HuH-7 (cell line): Measurements from ENCODE around the gene COMMD4.
"Not testable (repeated sequence)": the region's sequence is repeated elsewhere in the genome, so short reads cannot be mapped to it uniquely, and the experiment has no call there.

ENCODE experiments used
- DNase-seq: peaks from one replicate; pipeline ENCODE4 v3.0.0; 2011; ENCODE audit warnings: low spot score

COMMD4 gene

GRCh38 chr15:75380773-75381172, 44.9 kb downstream of the COMMD4 start:
- no peak for DNase-seq

- DNase-seq = not testable (repeated sequence)
Observed at GRCh38 chr15:75383986-75384385, 48.1 kb downstream of the COMMD4 start.
